HL-60 (cell line): ENCODE measurements around the gene GPN1.

Experiments
- POLR2AphosphoS5 ChIP-seq: IDR thresholded peaks from 2 replicates; pipeline ENCODE4 v1.6.1; 2012; ENCODE audit warnings: low read depth
- TF ChIP-seq, protein P1 (sequence below): IDR thresholded peaks from one replicate; pipeline ENCODE4 v1.5.1; 2011; ENCODE audit warnings: low read length, control low read depth, inconsistent platforms; ENCODE audit not compliant: insufficient read depth

DNA sequence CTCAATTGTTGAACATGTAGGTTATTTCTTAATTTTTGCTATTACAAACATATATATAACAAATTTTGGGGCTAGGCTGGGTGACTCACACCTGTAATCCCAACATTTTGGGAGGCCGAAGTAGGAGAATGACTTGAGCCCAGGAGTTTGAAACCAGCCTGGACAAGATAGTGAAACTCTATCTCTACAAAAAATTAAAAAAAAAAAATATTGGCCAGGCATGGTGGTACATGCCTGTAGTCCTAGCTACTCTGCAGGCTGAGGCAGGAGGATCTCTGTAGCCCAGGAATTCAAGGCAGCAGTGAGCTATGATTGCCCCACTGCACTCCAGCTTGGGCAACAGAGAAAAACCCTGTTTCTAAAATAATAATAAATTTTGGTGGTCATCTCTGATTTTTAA lies 58.4 kb downstream of the GPN1 start:
- TF ChIP-seq, protein P1, sequence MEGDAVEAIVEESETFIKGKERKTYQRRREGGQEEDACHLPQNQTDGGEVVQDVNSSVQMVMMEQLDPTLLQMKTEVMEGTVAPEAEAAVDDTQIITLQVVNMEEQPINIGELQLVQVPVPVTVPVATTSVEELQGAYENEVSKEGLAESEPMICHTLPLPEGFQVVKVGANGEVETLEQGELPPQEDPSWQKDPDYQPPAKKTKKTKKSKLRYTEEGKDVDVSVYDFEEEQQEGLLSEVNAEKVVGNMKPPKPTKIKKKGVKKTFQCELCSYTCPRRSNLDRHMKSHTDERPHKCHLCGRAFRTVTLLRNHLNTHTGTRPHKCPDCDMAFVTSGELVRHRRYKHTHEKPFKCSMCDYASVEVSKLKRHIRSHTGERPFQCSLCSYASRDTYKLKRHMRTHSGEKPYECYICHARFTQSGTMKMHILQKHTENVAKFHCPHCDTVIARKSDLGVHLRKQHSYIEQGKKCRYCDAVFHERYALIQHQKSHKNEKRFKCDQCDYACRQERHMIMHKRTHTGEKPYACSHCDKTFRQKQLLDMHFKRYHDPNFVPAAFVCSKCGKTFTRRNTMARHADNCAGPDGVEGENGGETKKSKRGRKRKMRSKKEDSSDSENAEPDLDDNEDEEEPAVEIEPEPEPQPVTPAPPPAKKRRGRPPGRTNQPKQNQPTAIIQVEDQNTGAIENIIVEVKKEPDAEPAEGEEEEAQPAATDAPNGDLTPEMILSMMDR: no peak
- TF ChIP-seq POLR2AphosphoS5: no peak
